Measurements from ENCODE around the gene ARF3. TPM values are rescaled to one million over a fixed set of nuclear protein-coding genes. Genes with fewer than 3 reads are reported as not detected.

ARF3 gene
- total and polyA plus RNA-seq, 2 donors (not counting 1 experiment from before 2014, with no cell fraction given), result 31.7 to 77.5 TPM

DNA sequence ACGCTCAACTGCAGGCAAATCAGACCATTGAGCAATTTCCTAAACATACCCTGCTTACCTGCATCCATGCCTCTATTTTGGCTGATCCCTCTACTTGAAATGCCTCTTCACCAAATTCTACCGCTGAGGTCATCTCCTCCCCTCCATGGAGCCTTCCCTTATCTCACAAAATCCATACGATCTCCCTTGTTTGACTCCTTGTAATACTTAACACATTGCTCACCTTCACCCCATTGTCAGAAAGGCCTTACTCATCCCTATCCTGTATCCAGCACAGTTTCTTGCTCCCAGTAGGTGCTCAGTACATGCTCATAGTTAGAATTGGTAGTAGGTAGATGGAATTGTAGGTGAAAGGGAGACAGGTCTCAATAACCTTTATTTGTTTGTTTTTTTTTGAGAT is 36.5 kb upstream of the ARF3 start:
- Histone ChIP-seq H3K9ac (ENCODE audit: low read length) (no peak overlapping the region), H3K4me1 (ENCODE audit: control insufficient read depth in 2 of 2, insufficient read depth in 2 of 2, low read length in 2 of 2) (peaks cover 24 to 30% of the 10 kb centered on the region in 2 donors), H3K27me3 (replicated peaks in 1 of 4; ENCODE audit: control extremely low read depth in 1 of 4, control insufficient read depth in 3 of 4, insufficient read depth in 4 of 4, low read length in 3 of 4) (peaks cover 0 to 67% (median 31%) of the 10 kb centered on the region in 4 experiments), H3K36me3 (replicated peaks in 1 of 2; ENCODE audit: control extremely low read depth in 1 of 2, control insufficient read depth in 1 of 2, extremely low read depth in 1 of 2, insufficient read depth in 2 of 2, low read length in 1 of 2) (no peaks in the 10 kb centered on the region), H2AFZ (ENCODE audit: insufficient read depth, low read depth, low read length, poor library complexity, severe bottlenecking) (no peak overlapping the region), H3K9me3 (ENCODE audit: control extremely low read depth in 1 of 3, control insufficient read depth in 2 of 3, insufficient read depth in 1 of 3, low read length in 2 of 3) (peaks cover 0 to 4% (median 0%) of the 10 kb centered on the region in 3 donors), H3K4me3 (ENCODE audit: control extremely low read depth in 1 of 5, extremely low read depth in 1 of 5, insufficient read depth in 1 of 5, low read depth in 2 of 5, low read length in 4 of 5) (no peak overlapping the region), H4K20me1 (ENCODE audit: control insufficient read depth, insufficient read depth, low read length, poor library complexity, severe bottlenecking) (no peaks in the 10 kb centered on the region), H3K27ac (ENCODE audit: low read length in 2 of 2) (no peak overlapping the region), H3K79me2 (ENCODE audit: control insufficient read depth, insufficient read depth, low read length) (no peaks in the 10 kb centered on the region), H3K4me2 (replicated peaks; ENCODE audit: low read depth, low read length, poor library complexity, severe bottlenecking) (no peak overlapping the region)
- ChIA-PET CTCF (interaction anchor here (0.9 to 6.7 kb wide), 14 partner anchors 10 to 167 kb away, joined by 3 to 61 read pairs (median 4); partner anchors contain the start of genes ARF3, DDX23, FKBP11 and PRKAG1), POLR2A (interaction anchor here (1.7 kb wide), 1 partner anchor 15 kb away, joined by 4 read pairs; no protein-coding TSS in a partner anchor)
- intact Hi-C loops (cut with micrococcal nuclease), result loop anchor here (2.0 kb wide), 1 partner anchor 13 kb away; no protein-coding TSS in a partner anchor
- no peak overlapping the region for H3K27ac Mint-ChIP-seq
- DNase-seq (no peak), ATAC-seq (ENCODE audit: low read depth) (no peak)
- peaks cover 26% of the 10 kb centered on the region for H3K4me1 Mint-ChIP-seq
- no peak overlapping the region for H3K4me3 Mint-ChIP-seq
- no peaks in the 10 kb centered on the region for H3K9me3 Mint-ChIP-seq (ENCODE audit: insufficient read depth)
- no peak for TF ChIP-seq EZH2 (IDR thresholded peaks at IDR 0.05; ENCODE audit: borderline replicate concordance, insufficient read depth, low read depth, low read length, poor library complexity, severe bottlenecking)
- TF ChIP-seq, protein P1, sequence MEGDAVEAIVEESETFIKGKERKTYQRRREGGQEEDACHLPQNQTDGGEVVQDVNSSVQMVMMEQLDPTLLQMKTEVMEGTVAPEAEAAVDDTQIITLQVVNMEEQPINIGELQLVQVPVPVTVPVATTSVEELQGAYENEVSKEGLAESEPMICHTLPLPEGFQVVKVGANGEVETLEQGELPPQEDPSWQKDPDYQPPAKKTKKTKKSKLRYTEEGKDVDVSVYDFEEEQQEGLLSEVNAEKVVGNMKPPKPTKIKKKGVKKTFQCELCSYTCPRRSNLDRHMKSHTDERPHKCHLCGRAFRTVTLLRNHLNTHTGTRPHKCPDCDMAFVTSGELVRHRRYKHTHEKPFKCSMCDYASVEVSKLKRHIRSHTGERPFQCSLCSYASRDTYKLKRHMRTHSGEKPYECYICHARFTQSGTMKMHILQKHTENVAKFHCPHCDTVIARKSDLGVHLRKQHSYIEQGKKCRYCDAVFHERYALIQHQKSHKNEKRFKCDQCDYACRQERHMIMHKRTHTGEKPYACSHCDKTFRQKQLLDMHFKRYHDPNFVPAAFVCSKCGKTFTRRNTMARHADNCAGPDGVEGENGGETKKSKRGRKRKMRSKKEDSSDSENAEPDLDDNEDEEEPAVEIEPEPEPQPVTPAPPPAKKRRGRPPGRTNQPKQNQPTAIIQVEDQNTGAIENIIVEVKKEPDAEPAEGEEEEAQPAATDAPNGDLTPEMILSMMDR (IDR thresholded peaks at IDR 0.05), result no peak
- 91% methylated on average over 3 of the region's 3 CpGs for WGBS (ENCODE audit: insufficient coverage)
- H3K27me3 Mint-ChIP-seq, result peaks cover 40% of the 10 kb centered on the region

DNA sequence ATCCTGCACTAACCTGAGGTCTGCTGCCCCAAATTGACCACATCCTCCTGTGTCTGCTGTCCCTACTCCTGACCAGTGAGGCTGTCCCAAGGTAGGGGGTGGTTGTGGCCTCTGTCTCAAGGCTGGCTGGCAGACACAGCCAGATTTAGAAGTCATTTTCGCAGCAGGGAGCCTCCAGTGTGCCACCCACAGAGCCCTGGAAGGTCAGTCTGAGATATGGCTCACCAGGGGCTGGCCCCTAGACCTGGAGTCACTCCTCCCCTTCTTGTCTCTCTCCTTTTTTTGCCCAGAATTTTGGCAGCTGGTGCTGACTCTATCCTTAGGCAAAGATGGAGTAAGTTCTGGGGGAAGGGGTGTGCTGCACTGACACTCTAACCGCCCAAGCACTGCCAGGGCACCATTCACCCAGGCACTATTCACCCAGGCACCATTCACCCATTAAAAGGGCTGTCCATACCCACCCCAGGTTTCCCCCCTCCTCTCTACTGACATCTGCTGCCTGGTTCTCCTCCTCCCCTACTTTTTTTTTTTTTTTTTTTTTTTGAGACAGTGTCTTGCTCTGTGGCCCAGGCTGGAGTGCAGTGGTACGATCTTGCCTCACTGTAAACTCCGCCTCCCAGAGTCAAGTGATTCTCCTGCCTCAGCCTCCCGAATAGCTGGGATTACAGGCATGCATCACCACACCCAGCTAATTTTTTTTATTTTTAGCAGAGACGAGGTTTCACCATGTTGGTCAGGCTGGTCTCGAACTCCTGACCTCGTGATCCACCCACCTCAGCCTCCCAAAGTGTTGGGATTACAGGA is 34.2 kb upstream of the ARF3 start:
- Histone ChIP-seq H3K79me2 (ENCODE audit: control insufficient read depth, insufficient read depth, low read length) (no peaks in the 10 kb centered on the region), H2AFZ (ENCODE audit: insufficient read depth, low read depth, low read length, poor library complexity, severe bottlenecking) (no peak overlapping the region), H3K36me3 (replicated peaks in 1 of 2; ENCODE audit: control extremely low read depth in 1 of 2, control insufficient read depth in 1 of 2, extremely low read depth in 1 of 2, insufficient read depth in 2 of 2, low read length in 1 of 2) (no peaks in the 10 kb centered on the region), H3K9me3 (ENCODE audit: control extremely low read depth in 1 of 3, control insufficient read depth in 2 of 3, insufficient read depth in 1 of 3, low read length in 2 of 3) (no peaks in the 10 kb centered on the region), H4K20me1 (ENCODE audit: control insufficient read depth, insufficient read depth, low read length, poor library complexity, severe bottlenecking) (no peaks in the 10 kb centered on the region), H3K4me2 (replicated peaks; ENCODE audit: low read depth, low read length, poor library complexity, severe bottlenecking) (no peak overlapping the region), H3K27ac (ENCODE audit: low read length in 2 of 2) (no peak overlapping the region), H3K4me3 (ENCODE audit: control extremely low read depth in 1 of 5, extremely low read depth in 1 of 5, insufficient read depth in 1 of 5, low read depth in 2 of 5, low read length in 4 of 5) (no peak overlapping the region), H3K27me3 (replicated peaks in 1 of 4; ENCODE audit: control extremely low read depth in 1 of 4, control insufficient read depth in 3 of 4, insufficient read depth in 4 of 4, low read length in 3 of 4) (peaks cover 0 to 69% (median 34%) of the 10 kb centered on the region in 4 experiments), H3K9ac (ENCODE audit: low read length) (no peak overlapping the region), H3K4me1 (ENCODE audit: control insufficient read depth in 2 of 2, insufficient read depth in 2 of 2, low read length in 2 of 2) (peaks cover 9 to 15% of the 10 kb centered on the region in 2 donors)
- intact Hi-C loops (cut with micrococcal nuclease), result no loop called here
- Mint-ChIP-seq H3K4me3 (no peak overlapping the region), H3K27ac (no peak overlapping the region), H3K27me3 (peaks cover 52% of the 10 kb centered on the region), H3K9me3 (ENCODE audit: insufficient read depth) (no peaks in the 10 kb centered on the region), H3K4me1 (peaks cover 18% of the 10 kb centered on the region)
- 59% methylated on average over 3 of the region's 8 CpGs for WGBS (ENCODE audit: insufficient coverage)
- ATAC-seq (ENCODE audit: low read depth) (no peak), DNase-seq (no peak)
- TF ChIP-seq, protein P1 (IDR thresholded peaks at IDR 0.05), result no peak
- TF ChIP-seq EZH2 (IDR thresholded peaks at IDR 0.05; ENCODE audit: borderline replicate concordance, insufficient read depth, low read depth, low read length, poor library complexity, severe bottlenecking), result no peak
- ChIA-PET CTCF (interaction anchor here (0.7 to 2.8 kb wide), 9 partner anchors 8 to 555 kb away, joined by 3 to 11 read pairs (median 4); partner anchors contain the start of genes DDX23, FKBP11 and WNT1), POLR2A (no interaction called here)
